ENCODE measurements around the gene LLGL1. TPM values are rescaled to one million over a fixed set of nuclear protein-coding genes. Genes with fewer than 3 reads are reported as not detected.

LLGL1 gene
- total RNA-seq, 1 experiment from 2014 or later, result 44.9 TPM

DNA sequence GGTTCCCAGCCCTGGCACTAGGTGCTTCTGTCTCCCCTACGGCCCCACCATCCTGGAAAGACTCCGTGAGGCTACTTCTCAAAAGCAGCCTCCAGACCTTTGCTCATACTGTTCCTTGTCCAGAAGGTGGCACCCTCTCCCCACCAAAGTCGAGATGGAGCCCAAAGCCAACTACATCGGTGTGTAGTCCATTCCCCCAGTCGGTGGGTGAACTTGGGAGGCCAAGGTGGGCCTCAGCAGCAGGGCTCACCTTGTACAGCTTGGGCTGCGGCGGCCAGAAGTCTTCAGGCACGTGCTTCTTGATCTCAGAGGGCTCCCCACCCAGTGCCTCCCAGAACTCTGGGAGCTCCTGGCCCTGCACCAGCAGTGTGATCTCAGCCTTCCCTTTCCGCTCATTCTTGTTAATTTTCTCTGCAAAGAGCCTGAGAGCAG lies 22.9 kb downstream of the LLGL1 start:
- Histone ChIP-seq H3K27ac (no peak overlapping the region), H4K20me1 (ENCODE audit: insufficient read depth) (peaks cover 26% of the 10 kb centered on the region), H3F3A (ENCODE audit: insufficient read depth, low read depth) (peaks cover 50% of the 10 kb centered on the region; the same call in 1 of the 2 replicates), H2AFZ (no peak overlapping the region), H3K36me3 (ENCODE audit: low read depth) (peaks cover 42% of the 10 kb centered on the region), H3K4me2 (no peak overlapping the region), H3K4me3 (no peak overlapping the region), H3K9me3 (ENCODE audit: insufficient read depth, low read depth) (no peaks in the 10 kb centered on the region), H3K4me1 (replicated peaks; ENCODE audit: insufficient read depth) (no peaks in the 10 kb centered on the region), H3K27me3 (ENCODE audit: insufficient read depth, low read depth) (no peaks in the 10 kb centered on the region), H3K9me2 (ENCODE audit: insufficient read depth) (no peaks in the 10 kb centered on the region), H3K79me2 (ENCODE audit: low read depth) (no peaks in the 10 kb centered on the region)
- intact Hi-C loops (cut with micrococcal nuclease; ENCODE audit: unreplicated experiment), result loop anchor here (2.0 kb wide), 1 partner anchor 66 kb away; the partner anchor contains the start of genes SMCR8 and TOP3A
- CTCF ChIA-PET, result interaction anchor here (0.6 to 1.0 kb wide), 3 partner anchors 12 to 117 kb away, joined by 3 to 4 read pairs (median 3); no protein-coding TSS in a partner anchor
- no peak for TF ChIP-seq EZH2 (IDR thresholded peaks at IDR 0.05; ENCODE audit: low read depth)
- TF ChIP-seq, protein P1, sequence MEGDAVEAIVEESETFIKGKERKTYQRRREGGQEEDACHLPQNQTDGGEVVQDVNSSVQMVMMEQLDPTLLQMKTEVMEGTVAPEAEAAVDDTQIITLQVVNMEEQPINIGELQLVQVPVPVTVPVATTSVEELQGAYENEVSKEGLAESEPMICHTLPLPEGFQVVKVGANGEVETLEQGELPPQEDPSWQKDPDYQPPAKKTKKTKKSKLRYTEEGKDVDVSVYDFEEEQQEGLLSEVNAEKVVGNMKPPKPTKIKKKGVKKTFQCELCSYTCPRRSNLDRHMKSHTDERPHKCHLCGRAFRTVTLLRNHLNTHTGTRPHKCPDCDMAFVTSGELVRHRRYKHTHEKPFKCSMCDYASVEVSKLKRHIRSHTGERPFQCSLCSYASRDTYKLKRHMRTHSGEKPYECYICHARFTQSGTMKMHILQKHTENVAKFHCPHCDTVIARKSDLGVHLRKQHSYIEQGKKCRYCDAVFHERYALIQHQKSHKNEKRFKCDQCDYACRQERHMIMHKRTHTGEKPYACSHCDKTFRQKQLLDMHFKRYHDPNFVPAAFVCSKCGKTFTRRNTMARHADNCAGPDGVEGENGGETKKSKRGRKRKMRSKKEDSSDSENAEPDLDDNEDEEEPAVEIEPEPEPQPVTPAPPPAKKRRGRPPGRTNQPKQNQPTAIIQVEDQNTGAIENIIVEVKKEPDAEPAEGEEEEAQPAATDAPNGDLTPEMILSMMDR (conservative IDR thresholded peaks at IDR 0.05), result peak; percentile 85
- no TSS peak for BruUV-seq (replicated peaks)
- POLR2A ChIA-PET (ENCODE audit: unreplicated experiment), result interaction anchor here (0.5 to 1.4 kb wide), 2 partner anchors 12 to 14 kb away, joined by 3 to 6 read pairs; no protein-coding TSS in a partner anchor
- peak; percentile 54 to 75 for DNase-seq

DNA sequence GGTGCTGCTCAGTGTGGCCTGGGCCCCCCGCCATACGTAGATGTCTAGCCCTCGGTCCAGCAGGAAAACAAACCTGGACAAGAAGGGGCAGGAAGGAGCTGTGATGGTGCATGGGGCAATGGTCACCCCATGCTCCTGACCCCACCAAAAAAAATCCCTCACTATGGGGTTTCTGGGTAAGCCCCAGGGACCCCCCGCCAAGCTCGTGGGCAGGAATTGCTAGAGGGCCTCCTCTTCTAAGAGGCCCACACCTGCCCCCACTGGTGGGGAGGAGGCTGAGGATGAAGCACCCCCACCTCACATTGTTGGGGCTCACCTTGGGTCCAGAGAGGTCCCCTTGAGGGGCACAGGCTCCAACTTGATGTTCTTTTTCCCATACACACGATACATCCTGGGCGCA lies 23.4 kb downstream of the LLGL1 start:
- no peak overlapping the region for H2AFZ ChIP-seq
- no peak overlapping the region for H3K27ac ChIP-seq
- H3K27me3 ChIP-seq (ENCODE audit: insufficient read depth, low read depth), result no peaks in the 10 kb centered on the region
- intact Hi-C loops (cut with micrococcal nuclease; ENCODE audit: unreplicated experiment), result loop anchor here (2.0 kb wide), 1 partner anchor 66 kb away; the partner anchor contains the start of genes SMCR8 and TOP3A
- CTCF ChIA-PET, result interaction anchor here (0.6 to 1.0 kb wide), 3 partner anchors 13 to 99 kb away, joined by 3 to 4 read pairs (median 4); no protein-coding TSS in a partner anchor
- peaks cover 45% of the 10 kb centered on the region; the same call in 1 of the 2 replicates for H3F3A ChIP-seq (ENCODE audit: insufficient read depth, low read depth)
- no peaks in the 10 kb centered on the region for H3K9me2 ChIP-seq (ENCODE audit: insufficient read depth)
- no peak overlapping the region for H3K4me3 ChIP-seq
- H4K20me1 ChIP-seq (ENCODE audit: insufficient read depth), result peaks cover 29% of the 10 kb centered on the region
- POLR2A ChIA-PET (ENCODE audit: unreplicated experiment), result interaction anchor here (0.6 to 1.4 kb wide), 2 partner anchors 13 to 60 kb away, joined by 4 to 6 read pairs; no protein-coding TSS in a partner anchor
- no peaks in the 10 kb centered on the region for H3K4me1 ChIP-seq (replicated peaks; ENCODE audit: insufficient read depth)
- no peaks in the 10 kb centered on the region for H3K79me2 ChIP-seq (ENCODE audit: low read depth)
- peaks cover 47% of the 10 kb centered on the region for H3K36me3 ChIP-seq (ENCODE audit: low read depth)
- no peaks in the 10 kb centered on the region for H3K9me3 ChIP-seq (ENCODE audit: insufficient read depth, low read depth)
- BruUV-seq (replicated peaks), result no TSS peak
- DNase-seq, result no peak
- H3K4me2 ChIP-seq, result no peak overlapping the region
- TF ChIP-seq, protein P1 (conservative IDR thresholded peaks at IDR 0.05), result no peak
- no peak for TF ChIP-seq EZH2 (IDR thresholded peaks at IDR 0.05; ENCODE audit: low read depth)

DNA sequence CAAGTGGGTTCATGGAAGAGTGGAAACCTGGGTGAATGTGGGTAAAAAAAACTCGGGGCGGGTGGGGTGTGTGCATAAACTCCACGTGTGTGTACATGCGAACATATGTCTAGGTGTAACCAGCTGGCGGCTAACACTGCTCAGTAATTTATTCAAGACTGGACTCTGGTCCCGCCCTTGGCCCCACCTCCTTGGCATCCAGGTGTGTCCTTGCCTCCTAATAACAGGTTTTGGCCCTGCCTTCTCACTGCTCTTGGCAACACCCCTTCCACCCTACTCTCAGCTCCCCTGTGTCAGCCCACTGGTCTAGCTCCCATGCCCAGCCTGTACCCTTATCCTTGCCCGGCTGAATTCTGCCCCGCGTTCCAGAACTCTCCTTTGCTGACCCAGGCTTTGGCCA lies 24.8 kb downstream of the LLGL1 start:
- peaks cover 7% of the 10 kb centered on the region for H3K79me2 ChIP-seq (ENCODE audit: low read depth)
- H3F3A ChIP-seq (ENCODE audit: insufficient read depth, low read depth), result peaks cover 40% of the 10 kb centered on the region; the same call in 1 of the 2 replicates
- no peak overlapping the region for H3K4me3 ChIP-seq
- intact Hi-C loops (cut with micrococcal nuclease; ENCODE audit: unreplicated experiment), result no loop called here
- BruUV-seq (replicated peaks), result no TSS peak
- H3K36me3 ChIP-seq (ENCODE audit: low read depth), result peaks cover 56% of the 10 kb centered on the region
- no peaks in the 10 kb centered on the region for H3K9me2 ChIP-seq (ENCODE audit: insufficient read depth)
- no peaks in the 10 kb centered on the region for H3K4me1 ChIP-seq (replicated peaks; ENCODE audit: insufficient read depth)
- no peaks in the 10 kb centered on the region for H3K9me3 ChIP-seq (ENCODE audit: insufficient read depth, low read depth)
- no peak overlapping the region for H3K4me2 ChIP-seq
- POLR2A ChIA-PET (ENCODE audit: unreplicated experiment), result interaction anchor here (0.5 kb wide), 1 partner anchor 113 kb away, joined by 3 read pairs; the partner anchor contains the start of gene SHMT1
- H3K27ac ChIP-seq, result no peak overlapping the region
- no peak overlapping the region for H2AFZ ChIP-seq
- no peak for TF ChIP-seq EZH2 (IDR thresholded peaks at IDR 0.05; ENCODE audit: low read depth)
- TF ChIP-seq, protein P1 (conservative IDR thresholded peaks at IDR 0.05), result no peak
- CTCF ChIA-PET, result no interaction called here
- peaks cover 37% of the 10 kb centered on the region for H4K20me1 ChIP-seq (ENCODE audit: insufficient read depth)
- no peaks in the 10 kb centered on the region for H3K27me3 ChIP-seq (ENCODE audit: insufficient read depth, low read depth)
- peak; percentile 51 to 62 for DNase-seq

Measured in PC-9 (cell line).